Gastrocnemius medialis (tissue), 4 donors: ENCODE results near the gene LTB.

ENCODE experiments used
- CTCF ChIP-seq, 5 experiments: fragments of 450-650 bp in 3 of 5; fragments of 200-600 bp in 2 of 5; sonication (generic) in 2 of 5; IDR thresholded peaks in 4 of 5; conservative IDR thresholded peaks in 1 of 5; 1 replicate in 4 of 5; 2 replicates in 1 of 5; pipeline ENCODE4 v1.5.1; 2016 to 2019; ENCODE audit warnings: antibody characterized with exemption in 5 of 5, mild to moderate bottlenecking in 3 of 5, moderate library complexity in 3 of 5
- POLR2A ChIP-seq, 2 donors: fragments of 450-650 bp; IDR thresholded peaks; one replicate each; pipeline ENCODE4 v1.6.1; 2017; ENCODE audit warnings: antibody characterized with exemption in 2 of 2, mild to moderate bottlenecking in 2 of 2, moderate library complexity in 2 of 2

- TF ChIP-seq CTCF (IDR thresholded peaks at IDR 0.05 in 4 of 5, conservative IDR thresholded peaks at IDR 0.05 in 1 of 5) = no peak
- TF ChIP-seq POLR2A (IDR thresholded peaks at IDR 0.05) = no peak
Observed at GRCh38 chr6:31541059-31541657, 41.1 kb downstream of the LTB start.
